K562 (cell line): ENCODE measurements around the gene TGFB2. TPM values are rescaled to one million over a fixed set of nuclear protein-coding genes. Genes with fewer than 3 reads are reported as not detected.

ENCODE experiments used
- ATAC-seq: fragments of 200-7000 bp; cut with Tn5 transposase; 3 replicates; pipeline ENCODE4 v1.9.1; 2020; ENCODE audit warnings: moderate library complexity
- BruUV-seq: library from RNA; stranded (reverse); fragments of 400-500 nt; replicated peaks from 2 replicates; lab custom pipeline; 2021; lab: Mats Ljungman, UMichigan
- CTCF ChIA-PET: fragments of 300-600 bp; formaldehyde crosslinking; extraction: SDS; loops from one replicate; lab custom pipeline; 2021; ENCODE audit warnings: low intra/inter-chr PET ratio; lab: Yijun Ruan, JAX
- POLR2A ChIA-PET: fragments of 300-600, 350-650 bp; sonication (Branson Sonifier 250); formaldehyde crosslinking; extraction: SDS; loops from one replicate; lab custom pipeline; 2021; ENCODE audit warnings: antibody characterized with exemption, inconsistent platforms; lab: Yijun Ruan, JAX
- DNase-seq, 4 experiments: peaks; one replicate each; pipeline versions ENCODE4 v3.0.0 to v3.0.0-alpha.2; 2011 to 2018; ENCODE audit warnings: low spot score in 3 of 4, mixed read lengths in 3 of 4; ENCODE audit errors: extremely low read depth in 1 of 4
- FAIRE-seq: peaks from 2 replicates; lab custom pipeline; 2011; peaks lifted over from hg19 to GRCh38; lab: Jason Lieb, UNC
- H2AFZ ChIP-seq: 2 replicates; pipeline ENCODE4 v1.6.0; 2011; ENCODE audit warnings: low read depth, low read length, control low read depth, inconsistent platforms
- H3K27ac ChIP-seq: fragments of 200-600 bp; 3 replicates; pipeline ENCODE4 v1.8.0; 2011; ENCODE audit warnings: low read depth, mild to moderate bottlenecking, control low read depth, inconsistent platforms, low read length, moderate library complexity, mixed read lengths; ENCODE audit errors: extremely low read depth
- H3K27me3 ChIP-seq, 2 experiments: fragments of 300-600 bp in 1 of 2; 2 replicates in 1 of 2; 3 replicates in 1 of 2; pipeline versions ENCODE4 v1.6.0 to v1.8.0; 2011; ENCODE audit warnings: inconsistent platforms in 2 of 2, low read length in 2 of 2, mild to moderate bottlenecking in 1 of 2, mixed read lengths in 1 of 2, moderate library complexity in 1 of 2; ENCODE audit not compliant: control insufficient read depth in 2 of 2, insufficient read depth in 2 of 2
- H3K36me3 ChIP-seq: fragments of 300-600 bp; 3 replicates; pipeline ENCODE4 v1.8.0; 2011; ENCODE audit warnings: mild to moderate bottlenecking, low read length, inconsistent platforms; ENCODE audit not compliant: control insufficient read depth, insufficient read depth
- H3K4me1 ChIP-seq, 2 experiments: fragments of 200-600 bp in 1 of 2; replicated peaks in 1 of 2; 2 replicates in 1 of 2; 3 replicates in 1 of 2; pipeline versions ENCODE4 v1.5.1 to v1.8.0; 2011; ENCODE audit warnings: inconsistent platforms in 2 of 2, low read length in 2 of 2, mild to moderate bottlenecking in 1 of 2, mixed read lengths in 1 of 2, moderate library complexity in 1 of 2; ENCODE audit not compliant: control insufficient read depth in 2 of 2, insufficient read depth in 2 of 2
- H3K4me2 ChIP-seq: 2 replicates; pipeline ENCODE4 v1.6.1; 2011; ENCODE audit warnings: low read length, control low read depth, inconsistent platforms, mixed read lengths; ENCODE audit not compliant: insufficient read depth
- H3K4me3 ChIP-seq: fragments of 200-600 bp; sonication (generic), shearing (Covaris generic); 2 replicates; pipeline ENCODE4 v1.5.1; 2016; ENCODE audit warnings: control low read depth, inconsistent platforms
- H3K79me2 ChIP-seq: fragments of 200-600 bp; 3 replicates; pipeline ENCODE4 v1.8.0; 2011; ENCODE audit warnings: low read length, inconsistent platforms; ENCODE audit not compliant: control insufficient read depth, insufficient read depth
- H3K9ac ChIP-seq, 2 experiments: 2 replicates each; pipeline versions ENCODE4 v1.6.0 to v1.6.1; 2011; ENCODE audit warnings: low read depth in 2 of 2, low read length in 2 of 2, control low read depth in 1 of 2, inconsistent platforms in 1 of 2, mild to moderate bottlenecking in 1 of 2, mixed read lengths in 1 of 2; ENCODE audit not compliant: insufficient read depth in 1 of 2
- H3K9me1 ChIP-seq: one replicate; pipeline ENCODE4 v1.6.0; 2011; ENCODE audit warnings: inconsistent platforms, mild to moderate bottlenecking, low read length, moderate library complexity; ENCODE audit not compliant: control insufficient read depth, insufficient read depth
- H3K9me3 ChIP-seq: replicated peaks from 2 replicates; pipeline ENCODE4 v1.5.1; 2011; ENCODE audit warnings: low read depth, low read length, inconsistent platforms; ENCODE audit not compliant: control insufficient read depth, insufficient read depth
- H4K20me1 ChIP-seq: replicated peaks from 2 replicates; pipeline ENCODE4 v1.6.1; 2011; ENCODE audit warnings: low read length, inconsistent platforms, mixed read lengths; ENCODE audit not compliant: control insufficient read depth, insufficient read depth
- NFIC ChIP-seq: fragments of 450-650 bp; IDR thresholded peaks from 2 replicates; pipeline ENCODE4 v1.6.1; 2017; ENCODE audit warnings: mild to moderate bottlenecking, inconsistent platforms
- SAFB ChIP-seq: fragments of 200-400 bp; formaldehyde crosslinking; IDR thresholded peaks from 2 replicates; pipeline ENCODE4 v1.6.1; 2017; ENCODE audit warnings: low read depth, low read length, borderline replicate concordance
- SMARCB1 ChIP-seq: IDR thresholded peaks from 2 replicates; pipeline ENCODE4 v1.6.1; 2011; ENCODE audit warnings: improper control_type of control experiment, low read depth; ENCODE audit not compliant: insufficient read length
- TGIF2 ChIP-seq: sonication (generic); formaldehyde crosslinking; IDR thresholded peaks from 2 replicates; pipeline ENCODE4 v1.8.1; 2022; ENCODE audit warnings: mild to moderate bottlenecking, missing genetic modification reagents, moderate library complexity
- ZFP1 ChIP-seq: fragments of 450-650 bp; formaldehyde crosslinking; IDR thresholded peaks from 2 replicates; pipeline ENCODE4 v1.4.0; 2020; ENCODE audit warnings: mild to moderate bottlenecking, mixed read lengths
- ZNF699 ChIP-seq: fragments of 250-450 bp; sonication (Bioruptor Pico); IDR thresholded peaks from 2 replicates; pipeline ENCODE4 v1.8.0; 2021; ENCODE audit warnings: mild to moderate bottlenecking, moderate library complexity; ENCODE audit not compliant: insufficient replicate concordance
- whole genome bisulfite sequencing: fragments of 100-300 bp; shearing (Covaris generic); methylation state at CpG from one replicate; pipeline ENCODE4 v1.1.6; 2016; ENCODE audit warnings: low coverage, mixed read lengths; ENCODE audit not compliant: insufficient coverage; ENCODE audit errors: missing lambda C conversion rate; 5-methylcytosine and 5-hydroxymethylcytosine counted together
- in situ Hi-C: fragments of 300-500 bp; cut with MboI; formaldehyde crosslinking; loops from 4 replicates; pipeline ENCODE4 v1.15.0; 2018; ENCODE audit warnings: inconsistent platforms, mixed read lengths
- intact Hi-C: fragments of 100-400 bp; cut with micrococcal nuclease; formaldehyde crosslinking; loops from 2 replicates; pipeline ENCODE4 v1.14.2; 2022
- polyA plus RNA-seq, 8 experiments: library from polyadenylated mRNA; depleted of rRNA in 4 of 8; stranded (reverse) in 5 of 8; unstranded in 3 of 8; fragments of >200 nt; fragmentation: Nextera tagmentation in 2 of 8; fragmentation: Illumina TruSeq in 1 of 8; extraction: Ambion mirVana in 2 of 8; extraction: Trizol in 1 of 8; gene quantifications; 2 replicates each; pipeline versions ENCODE4 v1.2.1 to v1.2.3, GENCODE V29; 2011 to 2014; ENCODE audit warnings: inconsistent platforms in 1 of 8, missing spikeins in 1 of 8
- total RNA-seq, 7 experiments: library from RNA; depleted of rRNA in 6 of 7; stranded (reverse); fragments of >200 nt in 6 of 7; fragmentation: Illumina TruSeq in 2 of 7; extraction: Trizol in 2 of 7; gene quantifications; 2 replicates each; pipeline versions ENCODE4 v1.2.1 to v1.2.3, GENCODE V29; 2011 to 2021; ENCODE audit warnings: low replicate concordance in 1 of 7
- TF ChIP-seq, protein P1 (sequence below): fragments of 450-650 bp; IDR thresholded peaks from 2 replicates; pipeline ENCODE4 v1.6.1; 2016; ENCODE audit warnings: mild to moderate bottlenecking, moderate library complexity

Gene TGFB2
- total and polyA plus RNA-seq, 9 of the 15 experiments (the other 6 are each of a cell fraction or from before 2014, with no cell fraction given) = 0.03 to 0.41 (median 0.11) TPM; not detected in 3

- no peak overlapping the region for H3K4me3 ChIP-seq
- no peak overlapping the region for H2AFZ ChIP-seq
- no peaks in the 10 kb centered on the region for H3K79me2 ChIP-seq
- in situ Hi-C loops (no loop called here), intact Hi-C loops (no loop called here)
- H3K27ac ChIP-seq = no peak overlapping the region
- H3K9ac ChIP-seq = no peak overlapping the region
- POLR2A ChIA-PET = interaction anchor here (0.6 to 1.1 kb wide), 3 partner anchors 9 to 18 kb away, joined by 3 to 4 read pairs (median 3); no protein-coding TSS in a partner anchor
- ATAC-seq = peak; percentile 55
- H4K20me1 ChIP-seq = no peaks in the 10 kb centered on the region; the same call in 1 of the 2 replicates
- WGBS = under 1% methylated on average over 8 of the region's 8 CpGs
- FAIRE-seq = peak; percentile 63
- no peaks in the 10 kb centered on the region for H3K4me1 ChIP-seq
- BruUV-seq = no TSS peak
- no peaks in the 10 kb centered on the region for H3K9me3 ChIP-seq
- no peaks in the 10 kb centered on the region for H3K9me1 ChIP-seq
- no peaks in the 10 kb centered on the region for H3K36me3 ChIP-seq
- H3K27me3 ChIP-seq = peaks cover 39 to 46% of the 10 kb centered on the region in 2 experiments
- DNase-seq = no peak
- CTCF ChIA-PET = no interaction called here
- no peak overlapping the region for H3K4me2 ChIP-seq
- TF ChIP-seq TGIF2 (CRISPR knock-in tag) = no peak
- TF ChIP-seq ZFP1 (CRISPR knock-in tag) = no peak
- TF ChIP-seq SMARCB1 = no peak
- TF ChIP-seq SAFB = no peak
- TF ChIP-seq ZNF699 (CRISPR knock-in tag) = no peak
- TF ChIP-seq, protein P1, sequence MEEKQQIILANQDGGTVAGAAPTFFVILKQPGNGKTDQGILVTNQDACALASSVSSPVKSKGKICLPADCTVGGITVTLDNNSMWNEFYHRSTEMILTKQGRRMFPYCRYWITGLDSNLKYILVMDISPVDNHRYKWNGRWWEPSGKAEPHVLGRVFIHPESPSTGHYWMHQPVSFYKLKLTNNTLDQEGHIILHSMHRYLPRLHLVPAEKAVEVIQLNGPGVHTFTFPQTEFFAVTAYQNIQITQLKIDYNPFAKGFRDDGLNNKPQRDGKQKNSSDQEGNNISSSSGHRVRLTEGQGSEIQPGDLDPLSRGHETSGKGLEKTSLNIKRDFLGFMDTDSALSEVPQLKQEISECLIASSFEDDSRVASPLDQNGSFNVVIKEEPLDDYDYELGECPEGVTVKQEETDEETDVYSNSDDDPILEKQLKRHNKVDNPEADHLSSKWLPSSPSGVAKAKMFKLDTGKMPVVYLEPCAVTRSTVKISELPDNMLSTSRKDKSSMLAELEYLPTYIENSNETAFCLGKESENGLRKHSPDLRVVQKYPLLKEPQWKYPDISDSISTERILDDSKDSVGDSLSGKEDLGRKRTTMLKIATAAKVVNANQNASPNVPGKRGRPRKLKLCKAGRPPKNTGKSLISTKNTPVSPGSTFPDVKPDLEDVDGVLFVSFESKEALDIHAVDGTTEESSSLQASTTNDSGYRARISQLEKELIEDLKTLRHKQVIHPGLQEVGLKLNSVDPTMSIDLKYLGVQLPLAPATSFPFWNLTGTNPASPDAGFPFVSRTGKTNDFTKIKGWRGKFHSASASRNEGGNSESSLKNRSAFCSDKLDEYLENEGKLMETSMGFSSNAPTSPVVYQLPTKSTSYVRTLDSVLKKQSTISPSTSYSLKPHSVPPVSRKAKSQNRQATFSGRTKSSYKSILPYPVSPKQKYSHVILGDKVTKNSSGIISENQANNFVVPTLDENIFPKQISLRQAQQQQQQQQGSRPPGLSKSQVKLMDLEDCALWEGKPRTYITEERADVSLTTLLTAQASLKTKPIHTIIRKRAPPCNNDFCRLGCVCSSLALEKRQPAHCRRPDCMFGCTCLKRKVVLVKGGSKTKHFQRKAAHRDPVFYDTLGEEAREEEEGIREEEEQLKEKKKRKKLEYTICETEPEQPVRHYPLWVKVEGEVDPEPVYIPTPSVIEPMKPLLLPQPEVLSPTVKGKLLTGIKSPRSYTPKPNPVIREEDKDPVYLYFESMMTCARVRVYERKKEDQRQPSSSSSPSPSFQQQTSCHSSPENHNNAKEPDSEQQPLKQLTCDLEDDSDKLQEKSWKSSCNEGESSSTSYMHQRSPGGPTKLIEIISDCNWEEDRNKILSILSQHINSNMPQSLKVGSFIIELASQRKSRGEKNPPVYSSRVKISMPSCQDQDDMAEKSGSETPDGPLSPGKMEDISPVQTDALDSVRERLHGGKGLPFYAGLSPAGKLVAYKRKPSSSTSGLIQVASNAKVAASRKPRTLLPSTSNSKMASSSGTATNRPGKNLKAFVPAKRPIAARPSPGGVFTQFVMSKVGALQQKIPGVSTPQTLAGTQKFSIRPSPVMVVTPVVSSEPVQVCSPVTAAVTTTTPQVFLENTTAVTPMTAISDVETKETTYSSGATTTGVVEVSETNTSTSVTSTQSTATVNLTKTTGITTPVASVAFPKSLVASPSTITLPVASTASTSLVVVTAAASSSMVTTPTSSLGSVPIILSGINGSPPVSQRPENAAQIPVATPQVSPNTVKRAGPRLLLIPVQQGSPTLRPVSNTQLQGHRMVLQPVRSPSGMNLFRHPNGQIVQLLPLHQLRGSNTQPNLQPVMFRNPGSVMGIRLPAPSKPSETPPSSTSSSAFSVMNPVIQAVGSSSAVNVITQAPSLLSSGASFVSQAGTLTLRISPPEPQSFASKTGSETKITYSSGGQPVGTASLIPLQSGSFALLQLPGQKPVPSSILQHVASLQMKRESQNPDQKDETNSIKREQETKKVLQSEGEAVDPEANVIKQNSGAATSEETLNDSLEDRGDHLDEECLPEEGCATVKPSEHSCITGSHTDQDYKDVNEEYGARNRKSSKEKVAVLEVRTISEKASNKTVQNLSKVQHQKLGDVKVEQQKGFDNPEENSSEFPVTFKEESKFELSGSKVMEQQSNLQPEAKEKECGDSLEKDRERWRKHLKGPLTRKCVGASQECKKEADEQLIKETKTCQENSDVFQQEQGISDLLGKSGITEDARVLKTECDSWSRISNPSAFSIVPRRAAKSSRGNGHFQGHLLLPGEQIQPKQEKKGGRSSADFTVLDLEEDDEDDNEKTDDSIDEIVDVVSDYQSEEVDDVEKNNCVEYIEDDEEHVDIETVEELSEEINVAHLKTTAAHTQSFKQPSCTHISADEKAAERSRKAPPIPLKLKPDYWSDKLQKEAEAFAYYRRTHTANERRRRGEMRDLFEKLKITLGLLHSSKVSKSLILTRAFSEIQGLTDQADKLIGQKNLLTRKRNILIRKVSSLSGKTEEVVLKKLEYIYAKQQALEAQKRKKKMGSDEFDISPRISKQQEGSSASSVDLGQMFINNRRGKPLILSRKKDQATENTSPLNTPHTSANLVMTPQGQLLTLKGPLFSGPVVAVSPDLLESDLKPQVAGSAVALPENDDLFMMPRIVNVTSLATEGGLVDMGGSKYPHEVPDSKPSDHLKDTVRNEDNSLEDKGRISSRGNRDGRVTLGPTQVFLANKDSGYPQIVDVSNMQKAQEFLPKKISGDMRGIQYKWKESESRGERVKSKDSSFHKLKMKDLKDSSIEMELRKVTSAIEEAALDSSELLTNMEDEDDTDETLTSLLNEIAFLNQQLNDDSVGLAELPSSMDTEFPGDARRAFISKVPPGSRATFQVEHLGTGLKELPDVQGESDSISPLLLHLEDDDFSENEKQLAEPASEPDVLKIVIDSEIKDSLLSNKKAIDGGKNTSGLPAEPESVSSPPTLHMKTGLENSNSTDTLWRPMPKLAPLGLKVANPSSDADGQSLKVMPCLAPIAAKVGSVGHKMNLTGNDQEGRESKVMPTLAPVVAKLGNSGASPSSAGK = no peak
- no peak for TF ChIP-seq NFIC
- TF ChIP-seq, all 486 proteins: peak for 0
Measured at GRCh38 chr1:218397752-218398339, 52.7 kb downstream of the TGFB2 start.
